NCI-H1436 treated with DMSO at 0.1 percent for 48 hours (cell line): ENCODE results near the gene SH2D3C.
A peak's percentile ranks its signal among the peaks of the same experiment; 100 is the strongest.
"Not testable (repeated sequence)": the region's sequence is repeated elsewhere in the genome, so short reads cannot be mapped to it uniquely, and the experiment has no call there.

Experiments
- DNase-seq: peaks from one replicate; lab custom pipeline; 2025; lab: John Stamatoyannopoulos, UW

Gene SH2D3C

DNA sequence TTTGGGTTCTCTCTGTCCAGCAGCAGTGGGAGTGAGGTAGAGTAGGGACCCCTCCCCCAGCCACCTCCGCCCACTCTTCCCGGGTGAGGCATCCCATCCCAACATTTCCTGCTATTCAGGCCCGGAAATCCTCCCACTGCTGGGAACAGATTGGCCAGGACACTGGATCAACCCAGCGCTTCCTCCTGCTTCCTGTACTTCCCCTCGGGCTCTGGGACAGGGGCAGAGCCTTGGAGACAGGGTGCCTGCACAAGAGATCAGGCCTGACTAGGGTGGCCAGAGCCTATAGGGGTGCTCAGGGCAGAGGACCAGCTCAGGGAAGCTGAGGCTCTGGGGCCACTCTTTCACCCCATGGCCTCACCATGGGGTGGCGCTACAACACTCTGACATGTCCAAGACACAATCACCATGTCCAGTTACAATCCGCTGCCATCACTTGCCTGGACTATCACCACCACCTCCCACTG lies 14.5 kb downstream of the SH2D3C start:
- no peak for DNase-seq

DNA sequence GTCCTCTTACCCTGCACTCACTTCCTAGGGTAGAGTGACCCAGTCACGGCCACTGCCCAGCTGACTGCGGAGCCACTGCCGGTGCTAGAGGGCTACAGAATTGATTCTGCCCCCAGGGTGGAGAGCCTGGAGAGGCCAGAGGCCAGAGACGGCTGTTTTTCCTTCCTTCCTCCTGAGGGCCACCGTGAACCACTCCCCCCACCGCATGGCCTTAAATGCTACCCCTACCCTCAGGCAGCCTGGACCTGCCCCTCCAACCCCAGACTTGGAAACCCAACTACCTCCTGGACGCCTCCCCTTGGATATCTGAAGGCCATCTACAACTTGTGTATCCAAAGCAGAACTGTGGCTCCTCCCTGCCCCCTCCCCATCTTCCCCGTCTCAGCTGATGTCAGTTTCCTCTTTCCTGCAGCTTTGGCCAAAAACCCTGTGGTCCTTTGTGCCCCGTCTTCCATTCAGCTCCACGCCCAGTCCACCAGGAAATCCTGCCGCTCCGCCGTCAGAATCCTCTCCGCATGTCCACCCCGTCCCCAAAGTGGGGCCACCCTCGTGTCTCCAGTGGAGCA lies 16.3 kb downstream of the SH2D3C start:
- DNase-seq, result no peak

GRCh38 chr9:127761491-127761956 lies 16.9 kb downstream of the SH2D3C start:
- DNase-seq, result no peak

- no peak for DNase-seq
Measured at GRCh38 chr9:127761061-127761460, 17.4 kb downstream of the SH2D3C start.

DNA sequence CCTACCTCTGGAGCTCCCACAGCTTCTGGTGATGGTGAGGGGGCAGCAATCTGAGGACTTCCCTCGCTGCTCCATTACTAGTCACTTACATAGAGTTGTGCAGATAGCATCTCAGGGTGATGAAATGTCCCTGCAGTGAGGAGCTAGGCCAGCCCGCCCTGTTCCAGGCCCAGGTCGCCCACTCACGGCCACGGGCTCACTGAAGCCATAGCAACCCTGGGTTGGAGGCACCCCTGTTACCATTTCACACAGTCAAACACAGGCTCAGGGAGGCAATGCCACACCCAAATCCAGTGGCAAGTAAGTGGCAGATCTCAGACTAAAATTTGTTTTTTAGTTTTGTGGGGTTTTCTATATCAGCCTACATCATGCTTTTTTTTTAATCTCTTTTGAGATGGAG lies 19.6 kb downstream of the SH2D3C start:
- no peak for DNase-seq

GRCh38 chr9:127756776-127757175 lies 21.7 kb downstream of the SH2D3C start:
- DNase-seq, result not testable (repeated sequence)

DNA sequence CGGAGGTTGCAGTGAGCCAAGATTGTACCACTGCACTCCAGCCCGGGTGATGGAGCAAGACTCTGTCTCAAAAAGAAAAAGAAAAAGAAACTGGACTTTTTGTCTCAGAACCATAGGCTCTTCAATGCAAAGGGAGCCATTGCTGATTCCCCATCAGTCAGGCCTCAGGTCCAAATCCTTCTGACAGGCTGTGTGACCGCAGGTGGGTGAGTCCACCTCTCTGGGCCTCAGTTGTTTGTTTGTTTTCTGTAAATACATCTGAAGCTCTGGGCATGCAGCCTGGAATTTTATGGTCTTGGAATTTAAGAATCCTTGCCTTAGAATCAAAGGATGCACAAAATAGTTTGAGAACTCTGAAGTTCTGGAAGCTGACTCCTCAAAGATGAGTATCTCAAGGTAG lies 22.2 kb downstream of the SH2D3C start:
- no peak for DNase-seq

GRCh38 chr9:127755061-127756060 lies 23.1 kb downstream of the SH2D3C start:
- no peak for DNase-seq

DNA sequence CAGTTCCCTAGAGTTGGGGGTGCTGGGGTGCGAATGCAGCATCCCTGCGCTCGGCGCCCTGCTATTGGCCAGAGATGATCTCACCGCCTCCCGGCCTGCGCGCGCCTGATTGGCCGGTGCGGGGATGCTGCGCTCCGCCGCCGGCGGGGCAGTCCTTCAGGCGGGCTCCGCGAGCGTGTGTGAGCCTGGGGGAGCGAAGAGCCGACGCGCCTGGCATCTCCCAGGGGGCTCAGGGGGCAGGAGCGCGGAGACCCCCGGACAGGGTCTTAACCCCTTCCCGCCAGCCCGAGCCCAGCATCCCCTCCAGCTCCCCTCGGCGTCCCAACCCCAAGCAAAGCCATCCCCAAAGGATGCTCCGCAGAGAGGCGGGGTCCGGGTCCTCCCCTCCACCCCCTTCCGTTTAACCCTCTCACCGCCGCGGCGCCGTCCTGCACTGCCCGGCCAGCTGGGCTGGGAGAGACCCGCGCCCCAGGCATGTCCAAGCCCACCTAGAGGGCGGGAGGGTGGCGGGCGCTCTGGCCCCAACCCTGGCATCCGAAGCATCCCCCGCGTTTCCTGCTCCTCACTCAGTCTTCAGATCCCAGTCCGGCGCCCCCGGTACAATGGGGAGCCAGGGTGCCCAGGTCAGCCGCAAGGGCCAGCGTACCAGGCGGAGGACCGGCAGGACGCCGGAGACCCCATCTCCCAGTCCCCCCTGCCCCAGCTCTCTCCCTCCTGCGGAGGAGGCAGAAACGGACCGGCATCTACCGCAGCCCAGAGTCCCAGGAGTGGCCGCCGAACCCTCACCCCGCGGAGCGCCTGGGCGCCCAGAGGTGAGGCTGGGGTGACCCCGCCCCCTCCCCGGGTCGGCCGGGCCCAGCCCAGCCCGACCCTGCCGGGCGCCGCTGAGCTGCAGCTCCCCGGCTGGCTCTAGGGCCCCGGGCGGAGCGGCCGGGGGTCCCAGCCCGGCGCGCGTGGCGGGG lies 24.1 kb downstream of the SH2D3C start:
- no peak for DNase-seq

- no peak for DNase-seq
Measured at GRCh38 chr9:127753622-127754021, 24.8 kb downstream of the SH2D3C start.

DNA sequence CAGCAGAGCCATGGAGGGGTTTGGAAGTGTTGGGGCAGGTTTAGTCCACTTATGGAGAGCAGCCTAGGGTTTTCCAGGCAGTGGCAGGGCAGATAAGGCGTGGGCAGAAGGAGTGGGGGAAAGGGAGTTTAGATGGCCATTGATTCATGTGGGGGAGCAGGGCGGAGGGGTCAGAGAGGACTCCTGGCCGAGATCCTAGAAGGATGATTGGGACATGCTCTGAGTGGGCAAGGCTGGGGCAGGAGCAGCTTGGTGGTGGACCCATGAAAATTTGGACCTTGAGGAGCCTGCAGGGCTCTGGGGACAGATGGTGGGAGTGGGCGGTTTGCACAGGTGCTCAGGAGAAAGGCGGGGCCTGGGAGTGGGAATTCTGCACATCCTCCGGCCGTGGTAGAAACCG lies 25.3 kb downstream of the SH2D3C start:
- DNase-seq, result no peak

- no peak for DNase-seq
Measured at GRCh38 chr9:127751269-127752054, 27.0 kb downstream of the SH2D3C start.

DNA sequence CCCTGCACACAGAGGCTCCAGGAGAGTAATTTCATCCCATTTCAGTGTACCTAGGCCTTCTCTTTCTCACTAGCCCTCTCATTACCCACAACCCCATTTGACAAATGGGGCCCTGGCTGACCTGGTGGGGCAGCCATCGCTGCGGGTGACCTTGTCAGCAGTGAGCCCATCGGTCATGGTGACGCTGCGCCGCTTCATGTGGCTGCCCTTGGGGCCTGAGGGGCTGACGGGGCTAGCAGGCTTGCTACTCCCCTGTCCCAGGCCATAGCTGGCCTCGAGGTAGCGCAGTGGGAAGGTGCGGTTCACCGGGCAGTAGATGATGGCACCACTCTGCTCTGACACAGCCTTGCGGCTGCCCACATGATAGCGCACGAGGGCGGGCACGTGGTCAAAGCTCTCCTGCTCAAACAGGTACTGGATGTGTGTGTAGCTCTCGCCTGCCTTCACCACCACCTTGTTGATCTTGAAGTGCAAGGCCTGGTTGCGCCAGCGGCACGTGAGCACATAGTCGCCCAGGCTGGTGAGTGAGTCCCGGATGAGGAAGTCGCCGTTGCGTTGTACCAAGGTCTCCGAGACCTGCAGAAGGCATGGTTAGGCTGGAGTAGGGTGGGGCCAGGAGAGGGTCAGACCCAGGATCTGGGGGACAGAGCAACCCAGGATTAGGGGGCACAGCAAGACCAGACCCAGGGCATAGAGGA lies 29.2 kb downstream of the SH2D3C start:
- no peak for DNase-seq

DNA sequence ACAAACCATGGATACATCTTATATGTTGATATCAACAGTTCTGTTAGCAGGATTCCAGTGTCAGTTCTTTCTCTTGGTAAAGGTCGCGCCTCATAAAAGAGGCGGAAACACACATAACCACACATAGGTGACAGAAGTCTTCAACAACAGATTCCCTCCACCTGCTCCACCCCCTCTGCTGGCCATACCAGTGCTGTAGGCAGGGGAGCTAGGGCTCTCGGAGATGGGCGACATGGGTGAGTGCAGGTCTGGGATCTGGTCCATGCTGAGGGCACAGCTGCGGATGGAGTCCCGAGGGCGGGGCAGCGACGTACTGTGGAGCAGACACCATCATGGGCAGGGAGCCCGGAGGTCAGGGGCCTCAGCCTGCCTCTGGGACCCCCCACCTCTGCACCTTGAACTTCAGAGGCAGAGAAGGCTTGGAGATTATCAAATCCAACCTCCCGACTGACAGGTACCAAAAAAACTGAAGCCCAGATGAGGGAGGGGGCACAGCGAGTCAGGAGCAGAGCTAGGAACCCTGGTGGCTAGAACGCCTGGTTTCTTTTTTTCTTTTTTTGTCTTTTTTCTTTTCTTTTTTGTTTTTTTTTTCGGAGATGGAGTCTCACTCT lies 31.4 kb downstream of the SH2D3C start:
- no peak for DNase-seq

DNA sequence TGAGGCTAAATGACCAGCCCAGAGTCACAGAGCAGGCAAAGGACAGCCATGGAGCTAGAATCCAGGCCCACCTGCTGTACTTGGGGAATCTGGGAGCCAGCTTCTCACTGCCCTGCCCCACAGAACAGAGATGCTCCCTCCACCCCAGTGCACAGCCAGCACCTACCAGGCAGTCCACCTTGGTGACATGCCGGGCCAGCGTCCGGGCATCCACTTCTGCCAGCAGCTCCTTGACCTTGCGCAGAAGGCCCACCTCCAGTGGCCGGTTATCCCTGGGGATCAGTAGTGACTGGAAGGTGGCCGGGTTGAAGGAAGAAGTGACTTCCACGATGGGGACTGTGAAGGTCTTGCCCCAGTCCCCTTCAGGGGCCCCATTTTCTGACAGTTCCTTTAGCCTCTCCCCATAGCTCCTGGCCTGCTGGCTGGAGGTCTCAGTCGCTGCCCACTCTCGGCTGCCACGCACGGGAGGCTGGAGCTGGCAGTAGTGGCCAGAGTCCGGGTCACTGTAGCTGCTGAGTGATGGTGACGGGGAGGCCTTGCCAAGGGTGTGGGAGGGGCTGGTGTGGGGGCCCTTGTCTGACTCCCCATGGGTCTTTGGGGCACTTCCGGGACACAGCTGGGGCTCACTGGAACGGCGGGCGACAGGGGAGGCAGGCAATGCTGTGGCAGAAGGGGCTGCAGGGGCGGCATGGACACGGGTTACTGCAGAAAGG lies 33.9 kb downstream of the SH2D3C start:
- no peak for DNase-seq

- peak; percentile 86 for DNase-seq
Measured at GRCh38 chr9:127742435-127743088, 35.9 kb downstream of the SH2D3C start.

- no peak for DNase-seq
Measured at GRCh38 chr9:127741831-127742434, 36.5 kb downstream of the SH2D3C start.

- no peak for DNase-seq
Measured at GRCh38 chr9:127739614-127740330, 38.7 kb downstream of the SH2D3C start.
